ENCODE data around the gene CCDC17.

CCDC17 gene

DNA sequence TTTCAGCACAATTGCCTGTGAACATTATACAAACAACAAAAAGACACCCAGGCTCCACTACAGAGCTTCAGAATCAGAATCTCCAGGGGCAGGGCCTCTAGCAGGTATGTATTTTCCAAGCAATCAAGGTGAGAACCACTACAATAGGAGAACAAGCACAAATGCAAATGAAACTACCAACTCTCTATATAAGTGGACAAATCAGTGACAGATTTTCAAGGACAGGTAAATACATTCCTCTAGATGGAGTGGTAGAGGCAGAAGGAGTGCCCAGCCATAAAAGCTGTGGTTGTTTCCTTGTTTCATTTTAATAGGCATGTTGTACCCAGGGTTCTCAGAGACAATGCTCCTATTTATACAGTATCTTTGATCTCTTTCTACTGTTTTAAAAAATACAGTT is 20.1 kb upstream of the CCDC17 start:
- TF ChIP-seq GATA1 (IDR thresholded peaks at IDR 0.05; ENCODE audit: low read depth, low read length) (no peak), POLR2A (IDR thresholded peaks at IDR 0.05; ENCODE audit: low read length) (no peak)

DNA sequence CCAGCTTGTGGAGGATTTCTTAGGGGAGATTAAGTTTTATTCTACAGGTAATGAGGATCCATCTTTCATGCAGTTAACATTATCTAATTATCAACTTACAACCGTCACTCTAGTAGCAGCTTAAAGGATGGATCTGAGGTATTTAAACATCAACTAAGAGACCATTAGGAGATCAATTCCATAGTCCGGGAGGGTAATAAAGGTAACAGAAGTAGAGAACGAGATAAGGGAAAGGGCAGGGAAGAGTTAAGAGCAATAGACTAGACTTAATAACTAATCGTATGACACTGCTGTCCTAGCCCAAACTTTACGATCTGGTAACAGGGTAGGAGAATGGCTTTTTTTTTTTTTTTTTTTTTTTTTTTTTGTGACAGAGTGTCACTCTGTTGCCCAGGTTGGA is 19.5 kb upstream of the CCDC17 start:
- no peak for DNase-seq
- TF ChIP-seq POLR2A (IDR thresholded peaks at IDR 0.05; ENCODE audit: low read length), result no peak
- TF ChIP-seq GATA1 (IDR thresholded peaks at IDR 0.05; ENCODE audit: low read depth, low read length), result no peak

More for the DNA sequence above, 20.1 kb upstream of the CCDC17 start:
- DNase-seq, result no peak

DNA sequence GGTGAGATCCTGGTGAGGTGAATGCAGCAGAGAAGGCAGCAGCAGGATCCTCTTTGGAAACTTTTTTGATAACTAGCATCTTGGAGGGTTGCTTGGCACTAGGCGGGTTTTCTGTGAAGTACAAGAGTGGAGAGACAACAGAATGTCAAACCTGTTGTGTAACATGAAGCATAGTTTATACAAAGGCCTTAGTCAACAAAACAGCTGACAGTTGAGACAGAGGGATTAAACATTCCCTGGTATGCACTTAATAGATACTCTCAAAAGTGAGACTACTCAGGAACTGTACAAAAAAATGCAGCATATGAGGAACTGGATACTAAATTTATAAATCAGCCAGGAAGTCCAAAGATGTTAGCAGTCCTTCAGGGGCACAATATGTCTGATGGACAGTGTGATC is 16.4 kb upstream of the CCDC17 start:
- no peak for DNase-seq

DNA sequence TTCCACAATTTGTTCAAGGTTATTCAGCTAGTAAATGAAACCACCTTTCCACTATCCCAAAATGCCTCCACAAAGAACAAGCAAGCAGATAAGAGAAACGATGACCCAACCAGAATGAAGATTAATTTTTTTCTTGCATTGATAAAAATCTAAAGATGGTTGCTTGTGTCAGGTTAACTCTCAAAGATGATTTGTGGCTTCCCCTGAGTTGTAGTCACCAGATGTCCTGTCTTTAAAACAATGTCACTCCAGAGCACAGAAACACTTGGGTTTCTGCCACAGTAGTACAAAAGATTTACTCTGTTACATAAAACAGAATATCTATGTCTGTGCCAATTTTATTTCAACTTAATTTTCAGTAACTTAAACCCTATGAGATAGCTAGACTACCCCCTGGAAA is 11.4 kb upstream of the CCDC17 start:
- no peak for DNase-seq
- TF ChIP-seq GATA1 (IDR thresholded peaks at IDR 0.05; ENCODE audit: low read depth, low read length) (no peak), POLR2A (IDR thresholded peaks at IDR 0.05; ENCODE audit: low read length) (no peak)

More for the DNA sequence above, 16.4 kb upstream of the CCDC17 start:
- no peak for TF ChIP-seq GATA1 (IDR thresholded peaks at IDR 0.05; ENCODE audit: low read depth, low read length)
- no peak for TF ChIP-seq POLR2A (IDR thresholded peaks at IDR 0.05; ENCODE audit: low read length)

DNA sequence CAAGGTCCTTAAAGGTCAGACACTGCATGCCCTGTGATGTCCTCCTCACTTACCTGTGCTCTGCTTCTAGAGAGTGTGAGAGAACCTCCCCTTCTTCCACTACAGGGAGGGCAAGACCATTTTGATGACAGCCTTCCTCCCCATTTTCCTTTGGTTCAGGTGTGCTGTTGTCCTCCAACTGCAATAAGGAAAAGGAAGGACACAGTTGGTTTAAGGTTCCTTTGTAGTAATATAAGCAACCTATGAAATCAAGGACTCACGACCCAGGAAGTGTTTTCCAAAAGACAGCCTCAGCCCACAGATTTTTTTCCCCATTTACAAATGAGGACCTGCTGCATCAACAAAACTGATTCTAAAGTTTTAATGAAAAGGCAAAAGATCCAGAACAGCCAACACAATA is 6.6 kb upstream of the CCDC17 start:
- DNase-seq, result no peak
- no peak for TF ChIP-seq POLR2A (IDR thresholded peaks at IDR 0.05; ENCODE audit: low read length)
- no peak for TF ChIP-seq GATA1 (IDR thresholded peaks at IDR 0.05; ENCODE audit: low read depth, low read length)

DNA sequence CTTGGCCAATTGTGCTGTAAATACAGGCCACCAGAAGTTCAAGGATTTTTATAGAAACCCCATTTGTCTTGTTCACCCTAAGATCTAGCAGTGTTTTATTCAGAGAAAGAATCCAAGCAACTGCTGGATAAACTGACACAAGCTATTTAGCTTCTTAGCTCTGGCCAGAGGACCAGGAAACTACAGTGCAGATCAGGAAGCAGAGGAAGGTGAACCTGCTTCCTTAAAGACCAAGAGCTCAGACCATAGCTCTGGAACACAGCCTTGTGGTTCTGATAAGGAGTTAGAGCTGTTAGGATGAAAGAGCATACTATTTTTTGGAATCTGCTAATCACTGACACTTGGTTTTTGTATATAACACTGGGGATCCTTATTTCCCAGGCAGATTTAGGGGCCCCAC is 5.2 kb upstream of the CCDC17 start:
- TF ChIP-seq GATA1 (IDR thresholded peaks at IDR 0.05; ENCODE audit: low read depth, low read length) (no peak), POLR2A (IDR thresholded peaks at IDR 0.05; ENCODE audit: low read length) (no peak)
- DNase-seq, result no peak

DNA sequence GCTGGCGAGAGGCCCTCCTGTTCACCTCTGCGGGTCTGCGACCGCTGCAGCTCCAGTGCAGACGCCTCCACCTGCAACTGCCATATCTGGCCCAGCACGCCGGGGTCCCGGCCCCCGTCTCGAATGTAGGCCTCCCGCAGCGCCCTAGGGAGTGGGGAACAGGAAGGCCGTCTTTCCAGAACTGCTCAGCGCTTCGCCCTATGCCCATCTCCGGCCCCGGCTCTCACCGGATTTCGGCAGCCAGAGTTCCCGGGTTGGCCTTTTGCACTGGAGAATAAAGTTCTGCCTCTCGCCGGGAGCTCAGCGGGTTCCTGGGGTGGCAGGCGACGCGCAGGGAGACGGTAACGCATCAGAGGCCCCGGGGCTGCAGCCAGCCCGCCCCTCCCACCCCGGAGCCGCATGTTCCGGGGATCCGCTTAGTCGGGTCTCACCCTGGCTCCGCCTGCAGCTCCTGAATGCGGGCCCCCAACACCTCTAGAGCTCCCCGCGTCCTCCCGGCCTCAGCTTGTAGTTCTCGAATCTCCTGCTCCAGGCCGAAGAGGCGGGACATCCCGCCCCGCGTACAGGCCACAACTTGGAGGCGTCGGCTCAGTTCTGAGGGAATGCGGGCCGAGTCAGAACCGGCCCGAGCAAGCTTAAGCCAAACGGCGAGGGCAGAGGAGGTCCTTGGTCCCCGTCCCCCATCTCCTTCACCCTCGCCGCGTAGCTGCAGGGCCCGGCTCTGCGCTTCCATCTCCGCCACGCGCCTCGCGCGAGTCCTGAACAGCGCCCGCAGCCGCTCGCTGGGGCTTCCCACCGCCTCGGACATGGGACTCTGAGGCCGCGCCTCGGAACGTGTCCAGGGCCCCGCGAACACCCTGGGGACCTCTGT is 1.1 kb downstream of the CCDC17 start:
- no peak for DNase-seq
- TF ChIP-seq POLR2A (IDR thresholded peaks at IDR 0.05; ENCODE audit: low read length) (no peak), GATA1 (IDR thresholded peaks at IDR 0.05; ENCODE audit: low read depth, low read length) (no peak)

DNA sequence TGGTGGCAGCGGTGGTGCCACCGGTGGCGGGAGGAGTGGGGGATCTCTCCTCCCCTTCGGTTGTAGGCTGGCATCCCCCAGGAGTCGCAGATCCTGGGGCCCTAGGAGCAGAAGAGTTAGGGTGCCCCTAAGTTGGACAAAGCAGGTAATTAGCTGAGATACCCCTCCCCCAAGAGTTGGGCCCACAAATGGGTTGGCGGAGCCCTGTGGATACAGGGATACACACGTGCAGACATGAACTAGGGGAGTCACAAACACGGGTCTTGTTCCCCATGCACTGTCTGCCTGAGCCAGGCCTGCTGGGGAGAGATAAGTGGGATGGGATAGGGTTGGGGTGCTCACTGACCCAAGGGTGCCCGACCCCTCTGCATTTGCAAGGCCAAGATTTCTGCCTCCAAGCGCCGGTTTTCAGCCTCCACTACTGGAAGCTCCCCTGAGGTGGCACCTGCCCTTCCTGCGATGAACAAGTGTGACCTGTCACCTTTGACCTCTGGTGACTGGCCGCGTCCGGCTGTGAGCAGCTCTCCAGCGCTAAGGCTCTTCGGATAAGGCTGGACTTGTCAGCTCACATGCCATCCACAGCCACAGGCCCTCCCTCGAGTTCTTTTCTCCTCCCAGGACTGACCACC is 1.8 kb downstream of the CCDC17 start:
- DNase-seq, result no peak
- TF ChIP-seq GATA1 (IDR thresholded peaks at IDR 0.05; ENCODE audit: low read depth, low read length) (no peak), POLR2A (IDR thresholded peaks at IDR 0.05; ENCODE audit: low read length) (no peak)

DNA sequence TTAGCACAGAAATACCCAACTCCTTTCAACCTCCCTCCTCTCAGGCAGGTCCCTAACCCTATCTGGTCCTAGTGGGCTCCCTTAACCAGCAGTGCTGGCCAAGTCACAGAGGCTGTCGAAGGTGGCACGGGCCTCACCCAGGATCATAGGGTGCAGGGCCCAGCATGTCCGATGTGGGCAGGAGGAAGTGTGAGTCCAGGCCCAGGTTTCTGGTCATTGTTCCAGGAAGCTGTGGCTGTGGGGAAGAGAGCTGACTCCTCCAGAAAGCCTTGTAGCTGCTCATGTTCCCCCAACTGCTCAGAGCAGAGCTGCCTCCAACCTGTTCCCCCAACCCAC is 2.4 kb downstream of the CCDC17 start:
- DNase-seq, result no peak
- TF ChIP-seq POLR2A (IDR thresholded peaks at IDR 0.05; ENCODE audit: low read length) (no peak), GATA1 (IDR thresholded peaks at IDR 0.05; ENCODE audit: low read depth, low read length) (no peak)

DNA sequence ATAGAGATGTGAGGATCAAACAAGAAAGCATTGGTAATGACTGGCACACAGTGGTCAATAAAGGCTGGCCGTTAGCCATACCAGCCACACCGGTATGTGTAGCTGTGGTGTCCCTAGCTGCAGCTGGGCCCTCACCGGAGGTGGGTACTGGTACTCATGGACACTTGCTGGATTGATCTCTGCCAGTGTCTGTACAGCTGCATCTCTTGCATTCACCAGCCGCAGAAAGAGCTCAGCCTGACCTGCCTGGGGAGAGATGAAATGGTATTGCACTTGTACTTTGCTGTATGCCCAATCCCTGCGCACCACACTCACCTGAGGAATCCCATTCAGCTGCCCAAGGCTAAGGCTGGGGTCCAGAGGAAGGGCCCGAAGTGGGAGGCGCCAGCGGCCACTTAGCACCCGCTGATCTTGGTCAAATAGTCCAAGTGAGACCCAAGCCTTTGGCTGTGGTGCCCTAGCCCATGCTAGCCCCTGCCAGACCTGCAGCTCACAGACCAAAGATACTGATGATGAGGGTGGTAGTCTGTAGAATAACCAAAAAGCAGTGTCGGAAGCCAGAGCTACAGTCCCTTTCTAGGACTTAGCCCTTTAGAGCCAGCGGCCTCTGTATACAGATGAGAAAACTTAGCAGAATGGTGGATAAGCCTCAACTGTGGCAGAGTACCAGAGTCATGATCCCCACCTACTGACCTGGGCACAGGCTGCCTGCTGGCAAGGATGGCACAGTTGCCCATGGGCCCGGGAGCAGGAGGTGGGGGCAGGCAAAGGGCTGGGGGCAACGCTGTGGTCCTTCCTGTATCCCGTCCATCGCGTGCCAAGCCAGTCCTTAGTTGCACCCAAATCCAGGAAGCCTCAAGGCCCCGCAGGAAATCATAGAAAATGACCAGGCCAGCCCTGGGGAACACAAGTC is 3.0 kb downstream of the CCDC17 start:
- no peak for DNase-seq
- TF ChIP-seq POLR2A (IDR thresholded peaks at IDR 0.05; ENCODE audit: low read length) (no peak), GATA1 (IDR thresholded peaks at IDR 0.05; ENCODE audit: low read depth, low read length) (no peak)

DNA sequence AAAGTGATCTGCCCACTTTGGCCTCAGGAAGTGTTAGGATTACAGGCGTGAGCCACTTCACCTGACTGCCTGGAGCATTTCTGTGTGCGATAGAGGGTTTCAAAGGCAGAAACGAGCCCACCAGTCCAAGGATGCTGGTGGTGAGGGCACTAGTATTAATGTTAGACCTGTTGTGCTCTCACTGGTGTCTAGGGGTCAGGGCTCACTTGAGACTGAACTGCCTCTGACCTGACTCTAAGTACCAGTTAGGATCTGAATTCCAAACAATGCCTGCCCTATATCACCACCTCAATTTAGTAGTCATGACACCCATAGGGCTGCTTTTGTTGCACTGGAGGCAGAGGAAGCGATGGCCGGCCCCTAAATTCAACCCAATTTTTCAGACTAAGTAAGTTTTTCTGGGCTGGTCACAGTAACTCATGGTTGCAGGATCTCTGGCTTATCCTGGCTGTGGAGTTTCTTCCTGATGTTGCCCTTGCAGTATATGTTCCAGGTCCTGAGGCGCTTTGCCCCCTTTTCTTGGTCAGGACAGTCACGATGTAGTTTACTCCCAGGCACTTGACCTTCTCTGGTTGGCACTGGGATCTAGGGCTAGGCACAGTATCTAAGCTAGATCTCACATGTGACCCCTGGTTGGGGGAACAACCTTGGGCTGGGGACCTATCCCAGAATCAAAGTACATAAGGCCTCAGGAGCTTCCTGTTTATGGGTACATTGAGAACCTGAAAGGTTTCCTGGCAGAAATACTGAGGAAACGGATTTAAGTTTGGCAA is 4.5 kb downstream of the CCDC17 start:
- DNase-seq, result no peak
- TF ChIP-seq POLR2A (IDR thresholded peaks at IDR 0.05; ENCODE audit: low read length), result no peak

DNA sequence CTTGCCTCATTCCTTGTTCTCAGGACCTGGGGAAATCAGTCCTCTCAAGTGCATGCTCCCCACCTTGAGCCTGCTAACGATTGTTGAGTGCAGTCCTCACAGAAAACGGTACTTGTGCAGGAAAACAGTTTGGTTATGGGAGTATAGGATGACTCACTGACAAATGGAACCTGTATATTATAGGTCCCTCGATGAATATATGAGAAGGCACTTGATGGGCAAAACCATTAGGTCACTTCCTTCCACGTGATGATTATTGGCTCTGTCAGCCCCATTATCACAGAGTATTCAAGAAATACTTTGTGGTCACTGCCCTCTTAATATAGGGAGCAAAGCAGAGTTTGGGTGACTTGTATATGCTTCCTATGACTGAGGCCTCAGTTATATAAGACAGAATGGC is 6.2 kb downstream of the CCDC17 start:
- TF ChIP-seq GATA1 (IDR thresholded peaks at IDR 0.05; ENCODE audit: low read depth, low read length) (no peak), POLR2A (IDR thresholded peaks at IDR 0.05; ENCODE audit: low read length) (no peak)
- no peak for DNase-seq

DNA sequence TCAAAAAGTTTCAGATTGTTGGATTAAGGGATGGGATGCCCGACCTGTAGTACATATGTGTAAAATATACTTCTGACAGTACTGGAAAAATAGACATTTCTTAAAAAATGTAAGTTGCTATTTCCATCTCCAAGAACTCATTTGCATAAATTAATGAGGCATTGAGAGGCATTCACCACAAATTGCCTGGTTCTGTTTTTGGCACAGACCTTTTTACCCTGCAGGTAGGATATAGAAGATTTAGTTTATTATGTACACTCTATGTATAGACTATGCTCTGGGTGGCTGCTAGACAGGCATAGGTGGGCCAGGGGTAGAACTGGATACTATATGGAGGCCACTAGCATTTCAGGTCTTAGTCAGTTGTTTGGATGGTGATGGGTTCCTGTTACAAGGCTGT is 8.0 kb downstream of the CCDC17 start:
- no peak for DNase-seq
- TF ChIP-seq POLR2A (IDR thresholded peaks at IDR 0.05; ENCODE audit: low read length), result no peak
- TF ChIP-seq GATA1 (IDR thresholded peaks at IDR 0.05; ENCODE audit: low read depth, low read length), result no peak
